HG02970 (cell line): Measurements from ENCODE around the gene ZNF565.
"Not testable (repeated sequence)": the region's sequence is repeated elsewhere in the genome, so short reads cannot be mapped to it uniquely, and the experiment has no call there.

ENCODE experiments used
- ATAC-seq: cut with Tn5 transposase; IDR thresholded peaks from one replicate; pipeline ENCODE4 v1.9.1; 2021; ENCODE audit warnings: mild to moderate bottlenecking, moderate library complexity, moderate number of reproducible peaks; ENCODE audit not compliant: unreplicated experiment, low FRiP score

ZNF565 gene

DNA sequence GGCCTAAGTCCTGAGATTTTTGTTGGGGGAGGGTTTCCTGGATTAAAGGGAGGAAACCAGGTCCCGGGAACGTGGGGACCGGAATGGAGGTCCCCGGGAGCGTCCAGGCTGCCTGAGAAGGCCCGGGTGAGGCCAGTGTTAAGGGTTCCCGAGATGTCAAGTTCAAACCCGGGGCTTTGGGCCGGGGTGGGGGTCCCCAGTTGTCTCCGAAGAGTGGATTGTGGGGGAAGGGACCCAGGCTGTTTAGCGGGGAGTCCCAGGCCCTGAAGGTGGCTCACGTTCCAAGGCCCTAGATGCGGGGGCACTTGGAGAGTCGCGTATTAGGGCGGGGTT is 62.5 kb downstream of the ZNF565 start:
- ATAC-seq: no peak

DNA sequence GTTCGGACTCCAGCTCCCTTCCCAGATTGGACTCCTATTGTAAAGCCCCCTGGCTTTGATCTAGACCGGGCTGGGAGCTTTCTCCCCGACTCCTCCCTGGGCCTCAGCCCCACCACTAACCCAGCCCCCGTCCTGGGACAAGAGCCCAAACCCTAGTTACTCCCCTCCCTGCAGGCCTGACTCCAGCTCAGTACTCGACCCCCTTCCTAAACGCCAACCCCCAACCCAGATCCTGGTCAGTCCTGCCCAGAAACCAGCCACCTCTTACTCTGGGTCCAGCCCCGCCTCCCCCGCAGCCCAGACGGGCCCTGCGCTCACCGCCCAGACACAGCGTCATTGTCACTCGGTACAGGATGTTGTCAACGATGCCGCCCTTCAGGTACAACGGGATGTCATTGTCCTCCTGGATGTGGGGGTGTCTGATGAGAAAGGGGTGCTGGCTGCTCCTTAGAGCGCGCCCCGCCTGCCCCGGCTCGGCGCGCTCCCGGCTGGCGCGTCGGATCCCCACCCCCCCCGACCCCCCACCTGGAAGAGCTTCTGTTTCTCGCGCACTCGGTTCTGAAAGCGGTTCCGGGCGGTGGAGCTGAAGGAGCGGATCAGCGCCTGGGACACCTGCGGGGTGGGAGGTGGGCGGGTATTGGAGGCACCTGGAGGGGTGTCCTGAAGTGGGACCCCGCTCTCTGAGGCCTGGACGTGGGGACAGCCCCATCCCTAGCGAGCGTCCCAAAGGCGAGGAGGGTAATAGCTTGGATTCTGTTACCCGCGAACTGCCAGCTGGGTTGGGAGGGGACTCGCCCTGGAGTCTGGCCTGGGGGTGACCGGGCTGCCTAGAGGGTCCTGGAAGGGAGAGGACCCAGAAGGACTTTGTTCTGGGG is 63.1 kb downstream of the ZNF565 start:
- ATAC-seq: no peak

DNA sequence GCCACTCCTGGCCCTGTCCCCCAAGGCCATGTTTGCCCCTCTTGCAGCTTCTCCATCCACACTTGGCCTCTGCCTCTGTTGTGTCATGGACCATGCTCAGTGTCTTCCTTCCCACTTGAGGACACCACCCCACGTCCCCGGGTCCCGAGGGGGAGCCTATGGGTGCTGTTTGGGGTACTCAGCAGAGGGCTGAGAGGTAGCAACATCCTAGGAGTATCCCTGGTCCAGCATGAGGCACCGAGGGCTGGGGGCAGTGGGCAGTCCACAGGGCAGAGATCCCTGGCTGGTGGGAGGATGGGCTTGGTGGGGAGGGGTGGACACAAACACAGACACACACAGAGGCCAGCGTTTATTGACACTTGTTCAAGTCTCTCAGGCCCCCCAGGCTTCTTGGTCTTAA is 63.9 kb downstream of the ZNF565 start:
- no peak for ATAC-seq

DNA sequence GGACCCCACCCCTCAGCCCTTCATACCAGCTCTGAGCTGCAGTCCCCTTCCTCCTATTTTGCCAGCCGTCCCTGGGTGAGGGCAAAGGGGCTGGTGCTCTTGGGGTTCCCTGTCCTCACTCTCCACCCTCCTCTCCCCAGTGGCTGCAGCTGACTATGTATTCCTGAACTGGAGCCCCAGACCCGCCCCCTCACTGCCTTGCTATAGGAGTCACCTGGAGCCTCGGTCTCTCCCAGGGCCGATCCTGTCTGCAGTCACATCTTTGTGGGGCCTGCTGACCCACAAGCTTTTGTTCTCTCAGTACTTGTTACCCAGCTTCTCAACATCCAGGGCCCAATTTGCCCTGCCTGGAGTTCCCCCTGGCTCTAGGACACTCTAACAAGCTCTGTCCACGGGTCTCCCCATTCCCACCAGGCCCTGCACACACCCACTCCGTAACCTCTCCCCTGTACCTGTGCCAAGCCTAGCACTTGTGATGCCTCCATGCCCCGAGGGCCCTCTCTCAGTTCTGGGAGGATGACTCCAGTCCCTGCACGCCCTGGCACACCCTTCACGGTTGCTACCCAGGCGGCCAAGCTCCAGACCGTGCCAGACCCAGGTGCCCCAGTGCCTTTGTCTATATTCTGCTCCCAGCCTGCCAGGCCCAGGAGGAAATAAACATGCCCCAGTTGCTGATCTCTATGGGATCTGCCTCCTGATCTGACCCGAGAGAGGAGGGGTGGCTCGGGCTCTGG is 64.6 kb downstream of the ZNF565 start:
- ATAC-seq: no peak

DNA sequence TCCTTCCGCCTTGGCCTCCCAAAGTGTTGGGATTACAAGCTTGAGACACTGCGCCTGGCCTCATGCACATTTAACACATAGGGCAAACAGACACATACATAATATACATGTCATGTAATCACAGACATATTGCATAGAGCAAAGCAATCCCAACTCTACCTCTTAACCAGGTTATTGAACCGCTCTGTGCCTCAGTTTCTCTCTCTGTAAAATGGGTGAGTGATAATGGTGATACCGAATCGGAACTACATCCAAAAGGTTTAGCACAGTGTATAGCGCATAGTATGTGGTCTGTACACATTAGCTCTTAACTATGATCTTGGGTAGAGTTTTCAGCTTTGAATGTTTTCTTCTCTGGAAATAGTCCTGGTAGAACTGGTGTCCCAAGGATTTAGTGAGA is 69.8 kb downstream of the ZNF565 start:
- no peak for ATAC-seq

DNA sequence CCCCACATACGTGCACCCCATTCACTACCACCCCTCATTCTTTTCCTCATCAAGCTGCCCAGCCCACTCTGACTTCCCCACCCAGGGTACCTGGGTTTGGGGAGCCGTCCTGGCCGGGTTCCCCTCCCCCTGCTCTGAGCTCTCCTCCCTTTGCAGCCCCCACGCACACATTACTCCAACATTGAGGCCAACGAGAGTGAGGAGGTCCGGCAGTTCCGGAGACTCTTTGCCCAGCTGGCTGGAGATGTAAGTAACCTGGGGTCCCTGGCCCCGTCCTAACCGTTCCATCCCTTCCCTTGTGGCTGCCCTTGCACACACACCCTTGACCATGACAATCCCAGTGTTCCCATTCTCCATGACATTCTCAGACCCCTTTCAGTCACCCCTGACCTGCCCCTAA is 72.0 kb downstream of the ZNF565 start:
- ATAC-seq: no peak

DNA sequence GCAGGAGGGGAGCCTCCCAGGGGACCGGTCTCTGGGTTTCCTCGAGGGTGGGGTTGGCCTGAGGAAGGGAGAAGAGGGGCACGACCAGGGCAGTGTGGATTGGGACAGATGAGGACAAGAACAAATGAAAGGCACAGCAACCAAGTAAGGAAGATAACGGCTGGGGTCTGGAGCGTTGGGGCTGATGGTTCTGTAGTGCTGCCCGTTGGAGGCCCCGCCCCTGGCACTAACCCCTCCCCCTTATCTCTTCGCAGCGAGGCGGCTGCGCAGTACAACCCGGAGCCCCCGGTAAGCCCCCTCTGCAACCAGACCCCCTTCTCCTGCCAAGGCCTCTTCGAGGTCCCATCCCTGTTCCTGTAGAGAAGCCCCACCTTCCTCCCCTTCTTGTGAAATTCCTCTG is 72.4 kb downstream of the ZNF565 start:
- ATAC-seq: no peak

DNA sequence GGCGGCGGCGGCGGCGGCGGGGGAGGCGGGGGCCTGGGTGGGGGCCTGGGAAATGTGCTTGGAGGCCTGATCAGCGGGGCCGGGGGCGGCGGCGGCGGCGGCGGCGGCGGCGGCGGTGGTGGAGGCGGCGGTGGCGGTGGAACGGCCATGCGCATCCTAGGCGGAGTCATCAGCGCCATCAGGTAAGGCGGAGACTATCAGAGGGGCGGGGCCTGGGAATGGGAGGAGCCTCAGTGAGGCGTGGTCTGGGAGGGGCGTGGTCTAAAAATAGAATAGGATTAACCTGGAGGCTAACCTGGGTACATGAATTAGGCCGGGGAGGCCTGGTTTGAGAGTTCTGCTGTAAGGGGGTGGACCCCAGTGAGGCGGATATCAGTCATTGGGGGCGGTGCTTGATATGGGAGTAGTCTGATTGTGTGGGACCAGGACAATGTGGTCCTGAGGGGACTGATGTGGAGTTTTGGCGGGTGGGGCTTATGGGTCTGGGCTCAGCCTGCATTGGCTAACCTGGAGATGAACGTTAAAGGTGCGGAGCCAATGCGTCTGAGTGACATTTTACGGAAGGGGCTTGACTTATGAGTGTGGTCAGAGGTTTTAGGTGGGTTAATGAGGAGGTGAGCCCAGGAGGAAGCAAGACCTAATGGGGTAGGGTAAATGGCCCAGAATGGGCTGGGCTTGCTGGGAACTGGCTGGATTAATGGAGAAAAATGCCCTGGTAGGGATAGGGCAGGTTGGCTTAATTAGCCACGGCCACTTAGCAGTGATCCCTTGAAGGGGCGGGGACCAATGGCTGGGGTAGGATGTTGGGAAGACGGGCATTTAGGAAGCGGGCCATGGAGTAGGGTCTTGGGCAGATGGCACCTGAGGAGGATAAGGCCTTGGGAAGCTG is 73.2 kb downstream of the ZNF565 start:
- peak; percentile 42 for ATAC-seq

DNA sequence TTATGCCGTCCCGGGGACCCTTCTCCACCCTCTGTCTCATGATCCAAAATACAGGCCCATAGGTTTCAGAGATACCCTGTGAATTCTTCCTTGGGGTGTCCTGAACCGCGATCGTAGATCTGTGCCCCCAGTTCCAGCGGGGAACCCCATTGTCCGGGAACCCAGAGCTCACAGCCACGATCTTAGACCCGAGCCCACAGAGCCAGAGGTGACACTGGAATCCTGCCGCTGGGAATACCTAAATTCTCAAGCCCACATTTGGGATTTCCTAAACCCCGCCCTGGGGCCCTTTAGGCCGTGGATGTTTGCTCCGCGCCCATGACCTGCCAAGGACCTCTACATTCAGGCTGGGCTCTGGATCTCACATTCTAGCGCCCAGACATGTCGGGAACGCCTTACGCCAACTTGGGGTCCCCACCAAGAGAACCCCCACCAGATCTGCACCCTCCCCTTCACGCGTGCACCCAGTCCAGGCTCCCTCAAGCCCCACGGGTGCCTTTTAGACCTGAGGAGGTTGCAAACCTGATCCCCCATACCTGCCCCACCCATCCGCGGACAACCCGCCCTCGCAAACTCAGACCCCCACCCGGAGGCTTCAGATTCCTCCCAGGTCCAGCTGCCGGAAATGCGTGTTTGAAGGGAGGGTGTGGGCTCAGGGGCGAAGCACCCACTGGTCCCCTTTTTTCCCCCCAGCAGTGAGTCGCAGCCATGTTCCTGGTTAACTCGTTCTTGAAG is 74.0 kb downstream of the ZNF565 start:
- ATAC-seq: no peak

DNA sequence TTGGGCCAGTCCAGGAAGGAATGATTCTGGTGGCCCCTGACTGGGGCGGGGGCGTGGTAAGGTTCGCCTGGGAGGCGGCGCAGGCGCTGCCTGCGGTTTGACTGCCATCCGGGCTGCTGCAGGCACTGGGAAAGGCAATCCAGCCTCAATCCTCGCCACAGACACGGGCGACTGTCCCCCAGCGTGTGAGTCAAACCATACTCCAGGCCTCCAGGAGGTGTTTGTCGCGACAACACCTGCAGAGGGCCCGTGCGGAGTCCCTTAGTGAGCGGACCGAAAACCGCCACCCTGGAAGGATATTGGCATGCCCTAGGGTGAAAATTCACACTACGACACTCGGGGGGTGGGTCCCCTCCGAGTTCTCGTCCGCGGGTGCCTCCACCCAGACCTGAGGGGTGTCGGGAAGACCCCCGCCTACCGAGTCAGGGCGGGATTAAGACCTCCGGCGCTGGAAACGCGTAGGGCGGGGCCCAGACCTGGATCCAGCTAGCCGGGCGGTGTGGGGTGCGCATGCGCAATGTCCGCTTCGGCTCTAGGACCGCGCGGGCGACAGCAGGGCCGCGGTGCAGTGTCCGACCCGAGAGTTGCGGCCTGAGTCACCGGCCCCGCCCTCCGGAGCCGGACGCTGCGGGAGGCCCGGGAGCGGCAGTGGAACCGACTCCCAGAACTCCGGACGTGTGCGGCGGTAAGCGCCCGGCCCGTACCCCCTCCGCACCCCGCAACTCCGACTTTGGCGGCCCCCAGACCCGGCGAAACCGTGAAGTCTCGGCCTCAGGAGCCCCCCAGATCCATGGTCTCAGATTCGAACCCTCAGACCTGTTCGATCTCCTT is 74.8 kb downstream of the ZNF565 start, which contains the start of gene CAPNS1:
TSS of gene CAPNS1 (plus strand) at position 594 of the 831 bp plus-strand sequence. CDS start 946 bp downstream, outside the sequence.
- peak; percentile 90 for ATAC-seq

DNA sequence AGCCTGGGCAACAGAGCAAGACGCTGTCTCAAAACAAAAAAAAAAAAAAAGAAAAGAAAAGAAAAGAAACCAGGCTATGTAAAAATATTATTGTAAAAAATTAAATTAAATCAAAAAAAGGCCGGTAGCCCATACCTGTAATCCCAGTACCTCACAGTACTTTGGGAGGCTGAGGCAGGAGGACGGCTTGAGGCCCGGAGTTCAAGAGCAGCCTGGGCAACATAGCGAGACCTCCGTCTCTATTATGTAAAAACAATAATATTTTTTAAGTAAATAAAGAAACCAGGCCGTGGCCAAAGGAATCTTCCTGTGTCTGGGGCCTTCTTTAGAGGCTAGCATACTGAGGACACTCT is 75.4 kb downstream of the ZNF565 start:
- ATAC-seq: no peak

DNA sequence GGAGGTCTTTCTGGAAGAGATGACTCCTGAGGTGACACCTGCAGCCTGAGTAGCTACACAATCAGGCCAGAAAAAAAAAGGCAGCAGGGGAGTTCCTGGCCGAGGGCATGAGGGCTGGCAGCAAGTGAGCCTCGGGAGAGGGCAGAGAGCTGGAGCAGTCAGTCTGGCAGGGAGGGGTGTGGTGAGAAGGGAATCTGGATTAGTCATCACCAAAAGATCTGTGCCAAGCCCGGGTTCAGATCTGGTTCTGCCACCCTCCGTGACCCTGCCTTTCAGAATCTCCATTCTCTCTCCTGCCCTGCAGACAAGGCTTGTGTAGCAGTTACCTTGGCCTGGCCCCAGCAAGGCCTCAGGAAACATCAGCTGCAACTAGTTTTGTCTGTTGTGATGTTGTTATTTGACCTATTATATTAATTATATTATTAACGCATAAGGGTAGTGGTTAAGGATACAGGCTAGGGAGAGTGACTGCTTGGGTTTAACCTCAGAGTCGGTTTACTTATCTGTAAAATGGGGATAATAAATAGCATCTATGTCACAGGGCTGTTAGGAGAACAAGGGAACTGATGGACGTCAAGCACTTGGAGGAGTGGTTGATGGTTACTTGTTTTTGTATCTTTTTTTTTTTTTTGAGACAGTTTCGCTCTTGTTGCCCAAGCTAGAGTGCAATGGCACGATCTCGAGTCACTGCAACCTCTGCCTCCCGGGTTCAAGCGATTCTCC is 77.3 kb downstream of the ZNF565 start:
- no peak for ATAC-seq

DNA sequence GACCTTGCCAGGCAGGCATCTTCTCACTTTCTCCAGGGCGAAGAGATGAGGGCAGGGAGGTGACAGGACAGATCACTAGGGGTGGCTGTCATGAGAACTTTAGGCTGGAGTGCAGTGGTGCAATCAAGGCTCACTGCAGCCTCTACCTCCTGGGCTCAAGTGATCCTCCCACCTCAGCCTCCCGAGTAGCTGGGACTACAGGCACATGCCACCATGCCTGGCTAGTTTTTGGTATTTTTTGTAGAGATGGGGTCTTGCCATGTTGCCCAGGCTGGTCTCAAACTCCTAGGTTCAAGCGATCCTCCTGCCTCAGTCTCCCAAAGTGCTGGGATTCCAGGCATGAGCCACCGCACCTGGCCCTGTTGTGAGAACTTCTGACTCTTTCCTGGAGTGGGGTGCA is 79.6 kb downstream of the ZNF565 start:
- not testable (repeated sequence) for ATAC-seq
